ENCODE data around the gene RERGL.
"Not testable (repeated sequence)": the region's sequence is repeated elsewhere in the genome, so short reads cannot be mapped to it uniquely, and the experiment has no call there.

The RERGL gene

GRCh38 chr12:18090093-18090492 lies at the start of gene RERGL:
TSS of gene RERGL (minus strand) at chr12:18090193. CDS start at chr12:18090140, 53 bp downstream.
- no peak for DNase-seq

- no peak for DNase-seq
Measured at GRCh38 chr12:18139254-18139653, 49.3 kb upstream of the RERGL start.

- DNase-seq = no peak
Measured at GRCh38 chr12:18135509-18135908, 45.5 kb upstream of the RERGL start.

- DNase-seq = no peak
Measured at GRCh38 chr12:18135086-18135485, 45.1 kb upstream of the RERGL start.

GRCh38 chr12:18130851-18131250 lies 40.9 kb upstream of the RERGL start:
- DNase-seq = no peak

GRCh38 chr12:18123707-18124106 lies 33.7 kb upstream of the RERGL start:
- no peak for DNase-seq

- DNase-seq = no peak
Measured at GRCh38 chr12:18120899-18121298, 30.9 kb upstream of the RERGL start.

- no peak for DNase-seq
Measured at GRCh38 chr12:18108611-18109010, 18.6 kb upstream of the RERGL start.

GRCh38 chr12:18103624-18104023 lies 13.6 kb upstream of the RERGL start:
- no peak for DNase-seq

GRCh38 chr12:18101043-18101442 lies 11.1 kb upstream of the RERGL start:
- no peak for DNase-seq

- DNase-seq = no peak
Measured at GRCh38 chr12:18084080-18084479, 5.9 kb downstream of the RERGL start.

- no peak for DNase-seq
Measured at GRCh38 chr12:18079541-18080246, 10.3 kb downstream of the RERGL start.

GRCh38 chr12:18074001-18074400 lies 16.0 kb downstream of the RERGL start:
- DNase-seq = no peak

- DNase-seq = no peak
Measured at GRCh38 chr12:18072723-18073122, 17.3 kb downstream of the RERGL start.

- no peak for DNase-seq
Measured at GRCh38 chr12:18071336-18071735, 18.7 kb downstream of the RERGL start.

- no peak for DNase-seq
Measured at GRCh38 chr12:18068355-18068754, 21.6 kb downstream of the RERGL start.

GRCh38 chr12:18066666-18067065 lies 23.3 kb downstream of the RERGL start:
- DNase-seq = no peak

- not testable (repeated sequence) for DNase-seq
Measured at GRCh38 chr12:18062867-18063266, 27.1 kb downstream of the RERGL start.

- DNase-seq = no peak
Measured at GRCh38 chr12:18057051-18057450, 32.9 kb downstream of the RERGL start.

GRCh38 chr12:18054925-18055619 lies 34.9 kb downstream of the RERGL start:
- DNase-seq = no peak

GRCh38 chr12:18045446-18045992 lies 44.5 kb downstream of the RERGL start:
- DNase-seq = no peak

GRCh38 chr12:18040060-18040742 lies 49.8 kb downstream of the RERGL start:
- DNase-seq = not testable (repeated sequence)
